Measurements from ENCODE around the gene SORCS1.
A peak's percentile ranks its signal among the peaks of the same experiment; 100 is the strongest.

SORCS1 gene

GRCh38 chr10:107163881-107164861 lies at the start of gene SORCS1:
Gene SORCS1, minus strand, starts transcription at chr10:107164706.
- no peak within 1 kb of the TSS for H3K4me3 ChIP-seq (replicated peaks in 1 of 2; ENCODE audit: low read depth in 2 of 2, low read length in 2 of 2)
- DNase-seq (ENCODE audit: low read depth in 2 of 2), result peak in 1 of 2 donors; percentile 1
- no peak for TF ChIP-seq CTCF (IDR thresholded peaks at IDR 0.05; ENCODE audit: low read depth, low read length)

DNA sequence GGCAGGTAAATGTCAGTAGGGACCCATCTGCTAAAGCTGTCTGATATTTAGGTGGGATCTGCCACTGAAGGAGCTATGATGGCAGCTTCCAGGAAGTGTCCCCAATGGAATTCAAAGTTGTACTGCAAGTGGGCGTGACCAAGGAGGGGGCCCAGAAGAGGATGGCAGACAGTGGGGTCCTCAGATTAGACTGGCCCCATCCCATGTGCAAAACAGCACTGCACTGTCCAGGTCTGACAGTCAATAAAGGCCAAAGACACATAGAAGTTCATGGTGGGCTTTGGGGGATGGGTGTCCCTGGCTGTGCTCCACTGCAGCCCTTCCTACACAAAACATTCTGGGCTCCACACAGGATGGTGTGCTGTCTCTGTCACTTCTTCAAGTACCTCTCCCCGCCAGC lies 49.8 kb upstream of the SORCS1 start:
- no peak overlapping the region for H3K4me3 ChIP-seq (replicated peaks in 1 of 2; ENCODE audit: low read depth in 2 of 2, low read length in 2 of 2)
- TF ChIP-seq CTCF (IDR thresholded peaks at IDR 0.05; ENCODE audit: low read depth, low read length), result no peak
- DNase-seq (ENCODE audit: low read depth in 2 of 2), result no peak

GRCh38 chr10:107213861-107214260 lies 49.4 kb upstream of the SORCS1 start:
- TF ChIP-seq CTCF (IDR thresholded peaks at IDR 0.05; ENCODE audit: low read depth, low read length), result no peak
- H3K4me3 ChIP-seq (replicated peaks in 1 of 2; ENCODE audit: low read depth in 2 of 2, low read length in 2 of 2), result no peak overlapping the region
- no peak for DNase-seq (ENCODE audit: low read depth in 2 of 2)

DNA sequence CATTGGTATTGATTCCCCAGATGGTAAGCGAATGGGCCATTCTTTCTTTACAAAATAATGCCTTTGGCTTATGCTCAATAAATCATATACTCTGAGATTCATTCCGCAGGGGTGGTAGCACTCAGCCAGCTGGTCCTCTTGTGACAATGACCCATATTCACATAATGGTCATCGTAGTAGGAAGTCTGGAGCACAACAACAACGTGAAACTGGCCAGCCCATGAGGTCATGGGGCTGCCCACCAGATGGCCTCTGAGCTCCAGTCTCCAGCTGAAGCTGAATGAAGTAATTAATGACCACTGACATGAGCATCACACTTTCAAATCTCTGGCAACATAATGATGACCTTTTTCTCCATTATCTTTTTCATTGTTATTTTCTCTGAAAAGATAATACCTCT lies 42.3 kb upstream of the SORCS1 start:
- no peak for TF ChIP-seq CTCF (IDR thresholded peaks at IDR 0.05; ENCODE audit: low read depth, low read length)
- H3K4me3 ChIP-seq (replicated peaks in 1 of 2; ENCODE audit: low read depth in 2 of 2, low read length in 2 of 2), result no peak overlapping the region
- DNase-seq (ENCODE audit: low read depth in 2 of 2), result no peak

DNA sequence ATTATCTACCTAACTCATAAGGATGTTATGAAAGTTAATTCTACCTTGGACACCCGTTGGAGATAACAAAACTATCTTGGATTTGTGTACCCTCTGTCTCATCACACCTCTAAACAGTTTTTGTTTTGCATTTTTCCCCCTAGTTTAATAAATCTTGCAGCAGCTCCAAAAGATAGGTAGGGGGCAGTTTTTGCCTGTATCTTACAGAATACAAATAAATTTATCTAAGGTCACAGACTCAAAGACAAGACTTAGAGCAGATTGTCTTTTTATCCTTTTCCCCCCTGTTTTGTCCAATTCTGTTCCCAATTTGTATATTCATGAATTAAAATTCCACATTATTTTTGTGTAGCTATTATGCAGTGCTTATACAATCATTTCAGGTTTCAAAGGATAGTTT lies 5.0 kb upstream of the SORCS1 start:
- TF ChIP-seq CTCF (IDR thresholded peaks at IDR 0.05; ENCODE audit: low read depth, low read length), result no peak
- no peak for DNase-seq (ENCODE audit: low read depth in 2 of 2)
- H3K4me3 ChIP-seq (replicated peaks in 1 of 2; ENCODE audit: low read depth in 2 of 2, low read length in 2 of 2), result no peak overlapping the region

GRCh38 chr10:107168738-107169137 lies 4.2 kb upstream of the SORCS1 start:
- no peak for DNase-seq (ENCODE audit: low read depth in 2 of 2)
- no peak for TF ChIP-seq CTCF (IDR thresholded peaks at IDR 0.05; ENCODE audit: low read depth, low read length)
- H3K4me3 ChIP-seq (replicated peaks in 1 of 2; ENCODE audit: low read depth in 2 of 2, low read length in 2 of 2), result no peak overlapping the region
